Tibial nerve (tissue), 4 donors: Measurements from ENCODE around the gene TRIM50. TPM values are rescaled to one million over a fixed set of nuclear protein-coding genes. Genes with fewer than 3 reads are reported as not detected.

Source experiments
- DNase-seq, 2 donors: peaks; one replicate each; pipeline ENCODE4 v3.0.0-alpha.2; 2019; ENCODE audit warnings: low spot score in 2 of 2
- H3K27ac ChIP-seq, 4 donors: fragments of 200-600 bp; sonication (generic) in 3 of 4; one replicate each; pipeline ENCODE4 v1.5.1; 2017 to 2019; ENCODE audit warnings: mild to moderate bottlenecking in 1 of 4
- H3K27me3 ChIP-seq, 2 donors: fragments of 200-600 bp; sonication (generic) in 1 of 2; one replicate each; pipeline versions ENCODE4 v1.5.1 to v1.6.0; 2017 to 2019
- H3K36me3 ChIP-seq, 3 donors: fragments of 200-600 bp; sonication (generic); one replicate each; pipeline ENCODE4 v1.5.1; 2018 to 2019
- H3K4me1 ChIP-seq, 4 donors: fragments of 200-600 bp; sonication (generic) in 3 of 4; one replicate each; pipeline ENCODE4 v1.5.1; 2017 to 2019
- H3K4me3 ChIP-seq, 4 donors: fragments of 200-600 bp; sonication (generic) in 3 of 4; one replicate each; pipeline ENCODE4 v1.5.1; 2017 to 2019; ENCODE audit warnings: mild to moderate bottlenecking in 1 of 4, moderate library complexity in 1 of 4
- H3K9me3 ChIP-seq, 4 donors: fragments of 200-600 bp; sonication (generic) in 3 of 4; one replicate each; pipeline ENCODE4 v1.5.1; 2017 to 2019
- EP300 ChIP-seq, 2 donors: sonication (generic); formaldehyde crosslinking; IDR thresholded peaks; one replicate each; pipeline ENCODE4 v1.6.1; 2017; ENCODE audit warnings: antibody characterized with exemption in 2 of 2, mild to moderate bottlenecking in 1 of 2
- POLR2A ChIP-seq, 2 donors: fragments of 450-650 bp; IDR thresholded peaks; one replicate each; pipeline ENCODE4 v1.6.1; 2017; ENCODE audit warnings: antibody characterized with exemption in 2 of 2, mild to moderate bottlenecking in 2 of 2, moderate library complexity in 2 of 2
- WGBS, 2 donors: methylation state at CpG; one replicate each; pipeline ENCODE4 v1.1.5; 2018; 5-methylcytosine and 5-hydroxymethylcytosine counted together
- total RNA-seq, 4 donors: library from RNA; depleted of rRNA; stranded (reverse); fragments of >200 nt; gene quantifications; one replicate each; pipeline ENCODE4 v1.1.0, GENCODE V29; 2016
- TF ChIP-seq, protein P1 (sequence below), 5 experiments: fragments of 200-600 bp in 3 of 5; fragments of 450-650 bp in 2 of 5; sonication (generic) in 3 of 5; IDR thresholded peaks; one replicate each; pipeline ENCODE4 v1.5.1; 2016 to 2019; ENCODE audit warnings: antibody characterized with exemption in 5 of 5, mild to moderate bottlenecking in 3 of 5, moderate library complexity in 2 of 5

TRIM50 gene
- total RNA-seq, 4 donors from 2014 or later, result 0.20 to 0.84 TPM; not detected in 2

DNA sequence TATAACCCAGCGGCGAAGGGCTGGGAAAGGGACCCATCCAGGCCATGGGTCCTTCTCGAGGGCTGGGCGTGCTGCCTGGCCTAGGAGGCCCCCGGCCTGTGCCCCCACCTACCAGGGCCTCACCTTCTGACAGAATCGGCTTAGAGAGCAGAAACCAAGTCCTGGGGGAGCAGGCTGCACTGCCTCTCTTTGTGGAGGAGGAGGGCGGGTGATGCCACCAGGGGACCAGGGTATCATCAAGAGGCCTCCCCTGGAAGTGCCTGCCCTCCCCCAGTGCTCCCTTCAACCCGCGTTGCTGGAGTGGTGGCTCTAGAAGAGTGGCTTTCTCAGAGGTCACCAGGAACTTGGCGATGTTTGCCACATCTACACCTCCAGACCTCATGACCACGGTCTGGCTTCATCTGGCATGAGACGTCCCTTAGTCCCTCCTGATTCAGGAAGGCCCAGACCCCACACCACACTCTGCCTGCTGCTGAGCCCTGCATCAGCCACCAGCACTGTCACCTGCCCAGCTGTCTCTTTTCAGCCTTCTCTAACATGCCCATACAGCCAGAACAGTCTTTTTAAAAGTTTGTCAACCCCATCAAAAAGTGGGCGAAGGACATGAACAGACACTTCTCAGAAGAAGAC lies 32.0 kb upstream of the TRIM50 start:
- DNase-seq, result no peak
- H3K36me3 ChIP-seq, result no peaks in the 10 kb centered on the region
- no peaks in the 10 kb centered on the region for H3K9me3 ChIP-seq
- 89 to 94% methylated on average over 12 to 13 of the region's 13 CpGs for WGBS, 2 donors
- no peak for TF ChIP-seq EP300 (IDR thresholded peaks at IDR 0.05)
- TF ChIP-seq, protein P1, sequence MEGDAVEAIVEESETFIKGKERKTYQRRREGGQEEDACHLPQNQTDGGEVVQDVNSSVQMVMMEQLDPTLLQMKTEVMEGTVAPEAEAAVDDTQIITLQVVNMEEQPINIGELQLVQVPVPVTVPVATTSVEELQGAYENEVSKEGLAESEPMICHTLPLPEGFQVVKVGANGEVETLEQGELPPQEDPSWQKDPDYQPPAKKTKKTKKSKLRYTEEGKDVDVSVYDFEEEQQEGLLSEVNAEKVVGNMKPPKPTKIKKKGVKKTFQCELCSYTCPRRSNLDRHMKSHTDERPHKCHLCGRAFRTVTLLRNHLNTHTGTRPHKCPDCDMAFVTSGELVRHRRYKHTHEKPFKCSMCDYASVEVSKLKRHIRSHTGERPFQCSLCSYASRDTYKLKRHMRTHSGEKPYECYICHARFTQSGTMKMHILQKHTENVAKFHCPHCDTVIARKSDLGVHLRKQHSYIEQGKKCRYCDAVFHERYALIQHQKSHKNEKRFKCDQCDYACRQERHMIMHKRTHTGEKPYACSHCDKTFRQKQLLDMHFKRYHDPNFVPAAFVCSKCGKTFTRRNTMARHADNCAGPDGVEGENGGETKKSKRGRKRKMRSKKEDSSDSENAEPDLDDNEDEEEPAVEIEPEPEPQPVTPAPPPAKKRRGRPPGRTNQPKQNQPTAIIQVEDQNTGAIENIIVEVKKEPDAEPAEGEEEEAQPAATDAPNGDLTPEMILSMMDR (IDR thresholded peaks at IDR 0.05), result no peak
- peaks cover 0 to 22% (median 6%) of the 10 kb centered on the region in 4 donors for H3K4me1 ChIP-seq
- H3K27ac ChIP-seq, result no peak overlapping the region
- peaks cover 0 to 16% of the 10 kb centered on the region in 2 donors for H3K27me3 ChIP-seq
- H3K4me3 ChIP-seq, result no peak overlapping the region

DNA sequence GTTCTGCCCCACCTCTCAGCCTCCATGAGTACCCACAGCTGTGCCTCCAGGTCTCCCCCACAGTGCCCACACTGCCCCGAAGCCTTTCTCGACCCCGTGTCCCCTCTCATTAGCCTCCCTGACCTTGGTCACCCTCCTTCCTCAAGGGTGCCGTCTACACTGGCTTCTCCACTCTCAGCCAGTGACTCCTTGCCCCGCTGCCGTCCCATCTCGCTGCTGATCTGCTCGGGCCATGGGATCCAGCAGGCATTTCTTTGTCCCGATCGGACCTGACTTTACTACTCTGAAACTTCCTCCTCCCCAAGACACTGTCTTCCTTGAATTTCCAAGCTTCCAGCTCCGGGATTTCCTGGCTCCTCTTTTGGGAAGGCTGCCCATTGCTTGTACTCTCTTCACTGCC lies 31.4 kb upstream of the TRIM50 start:
- peaks cover 0 to 22% (median 6%) of the 10 kb centered on the region in 4 donors for H3K4me1 ChIP-seq
- H3K27me3 ChIP-seq, result peaks cover 0 to 14% of the 10 kb centered on the region in 2 donors
- no peak for DNase-seq
- TF ChIP-seq, protein P1 (IDR thresholded peaks at IDR 0.05), result no peak
- TF ChIP-seq POLR2A (IDR thresholded peaks at IDR 0.05), result no peak
- TF ChIP-seq EP300 (IDR thresholded peaks at IDR 0.05), result no peak
- H3K27ac ChIP-seq, result peak overlapping the region in 2 of 4 donors; percentile 6 to 36
- WGBS, 2 donors, result 61 to 63% methylated on average over 11 of the region's 11 CpGs
- H3K9me3 ChIP-seq, result no peaks in the 10 kb centered on the region
- H3K36me3 ChIP-seq, result no peaks in the 10 kb centered on the region
- H3K4me3 ChIP-seq, result no peak overlapping the region

- peaks cover 0 to 22% (median 6%) of the 10 kb centered on the region in 4 donors for H3K4me1 ChIP-seq
- H3K36me3 ChIP-seq, result no peaks in the 10 kb centered on the region
- 74 to 75% methylated on average over 21 of the region's 21 CpGs for WGBS, 2 donors
- no peak for DNase-seq
- H3K27me3 ChIP-seq, result peaks cover 0 to 10% of the 10 kb centered on the region in 2 donors
- H3K4me3 ChIP-seq, result peak overlapping the region in 2 of 4 donors; percentile 18 to 32
- TF ChIP-seq, protein P1 (IDR thresholded peaks at IDR 0.05), result no peak
- TF ChIP-seq EP300 (IDR thresholded peaks at IDR 0.05), result no peak
- no peak for TF ChIP-seq POLR2A (IDR thresholded peaks at IDR 0.05)
- H3K27ac ChIP-seq, result peak overlapping the region in 3 of 4 donors; percentile 57 to 78 (median 71)
- no peaks in the 10 kb centered on the region for H3K9me3 ChIP-seq
Measured at GRCh38 chr7:73358590-73359275, 30.9 kb upstream of the TRIM50 start.

DNA sequence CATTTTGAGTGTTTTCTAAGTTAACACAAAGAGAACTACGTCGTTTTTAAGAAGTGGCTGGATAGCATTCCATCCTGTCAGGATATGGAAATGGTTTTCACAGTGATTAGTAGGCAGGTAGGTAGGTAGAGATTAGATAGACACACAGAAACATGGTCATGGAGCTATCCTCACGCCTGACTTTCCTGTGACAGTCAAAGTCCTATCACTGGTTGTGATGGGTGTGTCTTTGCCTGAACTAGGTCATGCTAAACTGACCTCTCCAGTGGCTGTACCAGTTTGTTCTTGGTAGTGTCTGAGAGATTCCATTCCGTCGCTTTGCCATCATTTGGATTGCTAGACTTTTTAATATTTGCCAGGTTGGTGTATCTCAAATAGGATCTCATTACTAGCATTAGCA lies 28.3 kb upstream of the TRIM50 start:
- peaks cover 0 to 22% (median 6%) of the 10 kb centered on the region in 4 donors for H3K4me1 ChIP-seq
- H3K27me3 ChIP-seq, result peaks cover 0 to 10% of the 10 kb centered on the region in 2 donors
- no peaks in the 10 kb centered on the region for H3K36me3 ChIP-seq
- no peak for DNase-seq
- peaks cover 0 to 9% (median 0%) of the 10 kb centered on the region in 4 donors for H3K9me3 ChIP-seq
- TF ChIP-seq, protein P1 (IDR thresholded peaks at IDR 0.05), result no peak
- no peak for TF ChIP-seq EP300 (IDR thresholded peaks at IDR 0.05)
- no peak for TF ChIP-seq POLR2A (IDR thresholded peaks at IDR 0.05)
- WGBS, 2 donors, result 86 to 90% methylated on average over 5 of the region's 5 CpGs
- H3K4me3 ChIP-seq, result no peak overlapping the region
- no peak overlapping the region for H3K27ac ChIP-seq

- DNase-seq, result no peak
- peaks cover 0 to 9% (median 0%) of the 10 kb centered on the region in 4 donors for H3K9me3 ChIP-seq
- H3K36me3 ChIP-seq, result no peaks in the 10 kb centered on the region
- H3K27me3 ChIP-seq, result peaks cover 0 to 10% of the 10 kb centered on the region in 2 donors
- no peak overlapping the region for H3K27ac ChIP-seq
- peaks cover 0 to 22% (median 6%) of the 10 kb centered on the region in 4 donors for H3K4me1 ChIP-seq
- no peak overlapping the region for H3K4me3 ChIP-seq
- 78 to 82% methylated on average over 17 of the region's 17 CpGs for WGBS, 2 donors
- TF ChIP-seq, protein P1 (IDR thresholded peaks at IDR 0.05), result no peak
- TF ChIP-seq POLR2A (IDR thresholded peaks at IDR 0.05) (no peak), EP300 (IDR thresholded peaks at IDR 0.05) (no peak)
Measured at GRCh38 chr7:73354821-73355220, 26.9 kb upstream of the TRIM50 start.
